Suprapubic skin (tissue), 4 donors: ENCODE measurements around the gene APCDD1. TPM values are rescaled to one million over a fixed set of nuclear protein-coding genes. Genes with fewer than 3 reads are reported as not detected.

Experiments
- DNase-seq, 2 donors: peaks; one replicate each; pipeline ENCODE4 v3.0.0-alpha.2; 2019; ENCODE audit warnings: low spot score in 2 of 2
- H3K27ac ChIP-seq: fragments of 200-600 bp; sonication (generic); one replicate; pipeline ENCODE4 v1.5.1; 2019
- H3K27me3 ChIP-seq: fragments of 200-600 bp; sonication (generic); one replicate; pipeline ENCODE4 v1.5.1; 2019
- H3K36me3 ChIP-seq: fragments of 200-600 bp; sonication (generic); one replicate; pipeline ENCODE4 v1.5.1; 2019
- H3K4me1 ChIP-seq: fragments of 200-600 bp; sonication (generic); one replicate; pipeline ENCODE4 v1.5.1; 2019
- H3K4me3 ChIP-seq: fragments of 200-600 bp; sonication (generic); one replicate; pipeline ENCODE4 v1.5.1; 2019; ENCODE audit warnings: mild to moderate bottlenecking
- H3K9me3 ChIP-seq: fragments of 200-600 bp; sonication (generic); one replicate; pipeline ENCODE4 v1.5.1; 2019
- EP300 ChIP-seq: sonication (generic); formaldehyde crosslinking; IDR thresholded peaks from one replicate; pipeline ENCODE4 v1.6.1; 2017; ENCODE audit warnings: antibody characterized with exemption
- POLR2A ChIP-seq, 2 donors: fragments of 450-650 bp; IDR thresholded peaks; one replicate each; pipeline ENCODE4 v1.6.1; 2017; ENCODE audit warnings: antibody characterized with exemption in 2 of 2, mild to moderate bottlenecking in 2 of 2, moderate library complexity in 2 of 2
- POLR2AphosphoS5 ChIP-seq, 3 donors: sonication (generic); formaldehyde crosslinking; IDR thresholded peaks; one replicate each; pipeline ENCODE4 v1.6.1; 2017; ENCODE audit warnings: antibody characterized with exemption in 3 of 3
- WGBS: methylation state at CpG from one replicate; pipeline ENCODE4 v1.1.5; 2018; 5-methylcytosine and 5-hydroxymethylcytosine counted together
- total RNA-seq, 4 donors: library from RNA; depleted of rRNA; stranded (reverse); fragments of >200 nt; gene quantifications; one replicate each; pipeline ENCODE4 v1.1.0, GENCODE V29; 2016
- TF ChIP-seq, protein P1 (sequence below), 2 donors: fragments of 200-600 bp in 1 of 2; fragments of 450-650 bp in 1 of 2; sonication (generic) in 1 of 2; IDR thresholded peaks; one replicate each; pipeline ENCODE4 v1.5.1; 2016 to 2019; ENCODE audit warnings: antibody characterized with exemption in 2 of 2, mild to moderate bottlenecking in 1 of 2, moderate library complexity in 1 of 2

APCDD1 gene
- total RNA-seq, 4 donors from 2014 or later = 110 to 308 (median 140) TPM

- no peak for DNase-seq
- no peaks in the 10 kb centered on the region for H3K9me3 ChIP-seq
- H3K27me3 ChIP-seq = no peaks in the 10 kb centered on the region
- H3K4me3 ChIP-seq = no peak overlapping the region
- no peaks in the 10 kb centered on the region for H3K36me3 ChIP-seq
- H3K4me1 ChIP-seq = no peaks in the 10 kb centered on the region
- TF ChIP-seq EP300 = no peak
- TF ChIP-seq, protein P1, sequence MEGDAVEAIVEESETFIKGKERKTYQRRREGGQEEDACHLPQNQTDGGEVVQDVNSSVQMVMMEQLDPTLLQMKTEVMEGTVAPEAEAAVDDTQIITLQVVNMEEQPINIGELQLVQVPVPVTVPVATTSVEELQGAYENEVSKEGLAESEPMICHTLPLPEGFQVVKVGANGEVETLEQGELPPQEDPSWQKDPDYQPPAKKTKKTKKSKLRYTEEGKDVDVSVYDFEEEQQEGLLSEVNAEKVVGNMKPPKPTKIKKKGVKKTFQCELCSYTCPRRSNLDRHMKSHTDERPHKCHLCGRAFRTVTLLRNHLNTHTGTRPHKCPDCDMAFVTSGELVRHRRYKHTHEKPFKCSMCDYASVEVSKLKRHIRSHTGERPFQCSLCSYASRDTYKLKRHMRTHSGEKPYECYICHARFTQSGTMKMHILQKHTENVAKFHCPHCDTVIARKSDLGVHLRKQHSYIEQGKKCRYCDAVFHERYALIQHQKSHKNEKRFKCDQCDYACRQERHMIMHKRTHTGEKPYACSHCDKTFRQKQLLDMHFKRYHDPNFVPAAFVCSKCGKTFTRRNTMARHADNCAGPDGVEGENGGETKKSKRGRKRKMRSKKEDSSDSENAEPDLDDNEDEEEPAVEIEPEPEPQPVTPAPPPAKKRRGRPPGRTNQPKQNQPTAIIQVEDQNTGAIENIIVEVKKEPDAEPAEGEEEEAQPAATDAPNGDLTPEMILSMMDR (IDR thresholded peaks at IDR 0.05) = no peak
- no peak for TF ChIP-seq POLR2AphosphoS5 (IDR thresholded peaks at IDR 0.05)
- no peak for TF ChIP-seq POLR2A (IDR thresholded peaks at IDR 0.05)
- 85% methylated on average over 3 of the region's 3 CpGs for WGBS
- H3K27ac ChIP-seq = no peak overlapping the region
Measured at GRCh38 chr18:10440884-10441283, 13.6 kb upstream of the APCDD1 start.

- Histone ChIP-seq H3K9me3 (no peaks in the 10 kb centered on the region), H3K27ac (no peak overlapping the region), H3K4me3 (no peak overlapping the region), H3K27me3 (no peaks in the 10 kb centered on the region), H3K4me1 (no peaks in the 10 kb centered on the region), H3K36me3 (no peaks in the 10 kb centered on the region)
- no peak for DNase-seq
- TF ChIP-seq, protein P1 (IDR thresholded peaks at IDR 0.05) = no peak
- no peak for TF ChIP-seq EP300
- no peak for TF ChIP-seq POLR2A (IDR thresholded peaks at IDR 0.05)
- TF ChIP-seq POLR2AphosphoS5 (IDR thresholded peaks at IDR 0.05) = no peak
- 95% methylated on average over 4 of the region's 4 CpGs for WGBS
Measured at GRCh38 chr18:10441472-10441871, 13.0 kb upstream of the APCDD1 start.

GRCh38 chr18:10442551-10442971 is 11.9 kb upstream of the APCDD1 start:
- no peak for DNase-seq
- 88% methylated on average over 4 of the region's 4 CpGs for WGBS

GRCh38 chr18:10443001-10443400 is 11.4 kb upstream of the APCDD1 start:
- 91% methylated on average over 1 of the region's 1 CpG for WGBS
- H3K27me3 ChIP-seq = no peaks in the 10 kb centered on the region

More at GRCh38 chr18:10442551-10442971, 11.9 kb upstream of the APCDD1 start:
- Histone ChIP-seq H3K4me1 (no peaks in the 10 kb centered on the region), H3K27me3 (no peaks in the 10 kb centered on the region), H3K9me3 (no peaks in the 10 kb centered on the region), H3K36me3 (no peaks in the 10 kb centered on the region), H3K4me3 (no peak overlapping the region), H3K27ac (no peak overlapping the region)
- TF ChIP-seq, protein P1 (IDR thresholded peaks at IDR 0.05) = no peak
- TF ChIP-seq POLR2A (IDR thresholded peaks at IDR 0.05) (no peak), EP300 (no peak), POLR2AphosphoS5 (IDR thresholded peaks at IDR 0.05) (no peak)

GRCh38 chr18:10444314-10445006 is 10.0 kb upstream of the APCDD1 start:
- no peaks in the 10 kb centered on the region for H3K27me3 ChIP-seq
- no peak overlapping the region for H3K4me3 ChIP-seq
- H3K4me1 ChIP-seq = peaks cover 1% of the 10 kb centered on the region
- DNase-seq = no peak
- no peak overlapping the region for H3K27ac ChIP-seq
- H3K9me3 ChIP-seq = no peaks in the 10 kb centered on the region
- 47% methylated on average over 9 of the region's 9 CpGs for WGBS
- no peak for TF ChIP-seq EP300
- TF ChIP-seq POLR2AphosphoS5 (IDR thresholded peaks at IDR 0.05) = no peak
- TF ChIP-seq POLR2A (IDR thresholded peaks at IDR 0.05) = no peak
- TF ChIP-seq, protein P1 (IDR thresholded peaks at IDR 0.05) = no peak
- no peaks in the 10 kb centered on the region for H3K36me3 ChIP-seq

More at GRCh38 chr18:10443001-10443400, 11.4 kb upstream of the APCDD1 start:
- H3K36me3 ChIP-seq = no peaks in the 10 kb centered on the region
- no peaks in the 10 kb centered on the region for H3K9me3 ChIP-seq
- H3K4me3 ChIP-seq = no peak overlapping the region
- H3K4me1 ChIP-seq = no peaks in the 10 kb centered on the region
- no peak for DNase-seq
- TF ChIP-seq POLR2AphosphoS5 (IDR thresholded peaks at IDR 0.05) (no peak), EP300 (no peak), POLR2A (IDR thresholded peaks at IDR 0.05) (no peak)
- TF ChIP-seq, protein P1 (IDR thresholded peaks at IDR 0.05) = no peak
- H3K27ac ChIP-seq = no peak overlapping the region
